WTC11 (cell line): Measurements from ENCODE around the gene RHBDD2. TPM values are rescaled to one million over a fixed set of nuclear protein-coding genes. Genes with fewer than 3 reads are reported as not detected.

ENCODE experiments used
- AR ChIP-seq: fragments of 250-450 bp; sonication (Bioruptor Pico); IDR thresholded peaks from 2 replicates; pipeline ENCODE4 v1.9.0; 2021; ENCODE audit warnings: mild to moderate bottlenecking
- ATF6 ChIP-seq: sonication (generic); formaldehyde crosslinking; IDR thresholded peaks from 2 replicates; pipeline ENCODE4 v1.8.1; 2023; ENCODE audit warnings: mild to moderate bottlenecking, missing genetic modification reagents
- MLX ChIP-seq: sonication (generic); formaldehyde crosslinking; IDR thresholded peaks from 2 replicates; pipeline ENCODE4 v1.8.1; 2023; ENCODE audit warnings: mild to moderate bottlenecking, missing genetic modification reagents, moderate library complexity
- NR3C1 ChIP-seq: sonication (generic); formaldehyde crosslinking; conservative IDR thresholded peaks from 2 replicates; pipeline ENCODE4 v1.8.1; 2023; ENCODE audit warnings: low read depth, mild to moderate bottlenecking, missing genetic modification reagents
- ZNF138 ChIP-seq: sonication (generic); formaldehyde crosslinking; conservative IDR thresholded peaks from 2 replicates; pipeline ENCODE4 v1.8.1; 2022; ENCODE audit warnings: mild to moderate bottlenecking, moderate library complexity, missing genetic modification reagents
- microRNA-seq: library from miRNA; unstranded; fragments of <30 nt; microRNA quantifications from one replicate; pipeline ENCODE4 v1.2.0, GENCODE V29; 2022; ENCODE audit warnings: borderline number of aligned reads
- total RNA-seq: library from RNA; stranded (reverse); gene quantifications from 3 replicates; pipeline ENCODE4 v1.2.3, GENCODE V29; 2021

The RHBDD2 gene
- total RNA-seq, 1 experiment from 2014 or later = 34.3 TPM

- TF ChIP-seq AR (CRISPR knock-in tag) (no peak), NR3C1 (CRISPR knock-in tag) (no peak), ATF6 (CRISPR knock-in tag) (no peak), ZNF138 (CRISPR knock-in tag) (no peak), MLX (CRISPR knock-in tag) (no peak)
Observed at GRCh38 chr7:75937958-75938786, 59.3 kb downstream of the RHBDD2 start (continued).

Small RNA genes within 50 kb of the gene (microRNA-seq; reads per million reads assigned to microRNA genes)
- 2.1 reads per million for gene MIR4651

Other genes with a start within 250 kb of the RHBDD2 start
- 75.8 to 86.3 TPM (median 85.0 TPM) in 3 replicates for gene HIP1, start 140.1 kb upstream of the RHBDD2 start, total RNA-seq
- 9.8 to 19.5 TPM (median 18.5 TPM) in 3 replicates for gene CCL26, start 106.8 kb upstream of the RHBDD2 start, total RNA-seq
- gene CCL24, start 65.2 kb upstream of the RHBDD2 start, total RNA-seq = not detected in 3 replicates
- 151 to 178 TPM (median 169 TPM) in 3 replicates for gene POR, start 36.1 kb downstream of the RHBDD2 start, total RNA-seq
- gene TMEM120A, start 115.6 kb downstream of the RHBDD2 start, total RNA-seq = 20.1 to 23.0 TPM (median 21.9 TPM) in 3 replicates
- gene STYXL1, start 169.0 kb downstream of the RHBDD2 start, total RNA-seq = 21.3 to 28.2 TPM (median 27.8 TPM) in 3 replicates
- gene MDH2, start 169.1 kb downstream of the RHBDD2 start, total RNA-seq = 298 to 333 TPM (median 313 TPM) in 3 replicates